OCI-LY7 (cell line): ENCODE data around the gene LRTM1. TPM values are rescaled to one million over a fixed set of nuclear protein-coding genes. Genes with fewer than 3 reads are reported as not detected.

Experiments used
- BruUV-seq: library from RNA; stranded (reverse); fragments of 400-500 nt; replicated peaks from 2 replicates; lab custom pipeline; 2021; lab: Mats Ljungman, UMichigan
- CTCF ChIA-PET: fragments of 300-600 bp; sonication (Branson Sonifier 250); formaldehyde crosslinking; loops from one replicate; lab custom pipeline; 2022; ENCODE audit warnings: antibody characterized with exemption; ENCODE audit not compliant: unreplicated experiment; lab: Charles Lee
- POLR2A ChIA-PET: fragments of 300-600 bp; sonication (Branson Sonifier 250); formaldehyde crosslinking; loops from one replicate; lab custom pipeline; 2022; ENCODE audit warnings: antibody characterized with exemption; lab: Charles Lee
- DNase-seq: peaks from one replicate; pipeline ENCODE4 v3.0.0-alpha.2; 2015; ENCODE audit warnings: low spot score
- H2AFZ ChIP-seq: fragments of 200-600 bp; sonication (generic), shearing (Covaris generic); 2 replicates; pipeline ENCODE4 v1.6.1; 2014; ENCODE audit warnings: mild to moderate bottlenecking, antibody characterized with exemption, low read length, moderate library complexity
- H3K27ac ChIP-seq: fragments of 200-600 bp; sonication (generic); 2 replicates; pipeline ENCODE4 v1.5.1; 2014; ENCODE audit warnings: mixed run types, low read depth, mild to moderate bottlenecking, moderate library complexity, low read length, inconsistent platforms; ENCODE audit not compliant: poor library complexity, severe bottlenecking
- H3K36me3 ChIP-seq: fragments of 200-600 bp; sonication (generic); 2 replicates; pipeline ENCODE4 v1.6.1; 2014; ENCODE audit warnings: mild to moderate bottlenecking, antibody characterized with exemption, low read length, moderate library complexity, mixed read lengths; ENCODE audit not compliant: insufficient read depth
- H3K4me1 ChIP-seq: fragments of 200-600 bp; sonication (generic); 2 replicates; pipeline ENCODE4 v1.5.1; 2014; ENCODE audit warnings: mild to moderate bottlenecking, low read length; ENCODE audit not compliant: insufficient read depth, poor library complexity, severe bottlenecking
- H3K4me2 ChIP-seq: fragments of 200-600 bp; sonication (generic); 2 replicates; pipeline ENCODE4 v1.6.1; 2014; ENCODE audit warnings: mild to moderate bottlenecking, low read length
- H3K4me3 ChIP-seq: fragments of 200-600 bp; sonication (generic); 2 replicates; pipeline ENCODE4 v1.5.1; 2014; ENCODE audit warnings: mild to moderate bottlenecking, low read depth, low read length; ENCODE audit not compliant: poor library complexity, severe bottlenecking
- H3K79me2 ChIP-seq: fragments of 200-600 bp; sonication (generic); 2 replicates; pipeline ENCODE4 v1.6.1; 2016; ENCODE audit warnings: low read depth, mild to moderate bottlenecking, low read length, moderate library complexity, mixed read lengths; ENCODE audit not compliant: insufficient read depth
- H3K9me2 ChIP-seq: fragments of 200-600 bp; sonication (generic); 2 replicates; pipeline ENCODE4 v1.6.1; 2016; ENCODE audit warnings: mild to moderate bottlenecking, low read length, mixed read lengths; ENCODE audit not compliant: insufficient read depth
- H3K9me3 ChIP-seq: fragments of 200-600 bp; sonication (generic); 2 replicates; pipeline ENCODE4 v1.6.1; 2014; ENCODE audit warnings: mild to moderate bottlenecking, mixed run types, low read length, mixed read lengths
- H4K20me1 ChIP-seq: fragments of 200-600 bp; sonication (generic); 2 replicates; pipeline ENCODE4 v1.6.1; 2014; ENCODE audit warnings: mild to moderate bottlenecking, antibody characterized with exemption, low read length, moderate library complexity, mixed read lengths; ENCODE audit not compliant: insufficient read depth
- CTCF ChIP-seq: fragments of 200-600 bp; sonication (generic); conservative IDR thresholded peaks from 2 replicates; pipeline ENCODE4 v1.5.1; 2014; ENCODE audit warnings: mild to moderate bottlenecking, antibody characterized with exemption, low read length, moderate library complexity, mixed read lengths
- EZH2phosphoT487 ChIP-seq: fragments of 200-600 bp; sonication (generic); IDR thresholded peaks from 2 replicates; pipeline ENCODE4 v1.6.1; 2018; ENCODE audit warnings: low read depth, borderline replicate concordance, mild to moderate bottlenecking, mixed run types, antibody characterized with exemption, low read length, moderate library complexity, mixed read lengths
- intact Hi-C: fragments of 100-400 bp; cut with micrococcal nuclease; formaldehyde crosslinking; loops from one replicate; pipeline ENCODE4 v1.10.0; 2022; ENCODE audit not compliant: unreplicated experiment
- total RNA-seq, 2 experiments: library from RNA; depleted of rRNA in 1 of 2; stranded (reverse); fragments of >200 nt in 1 of 2; shearing (Covaris generic) in 1 of 2; gene quantifications; 2 replicates each; pipeline ENCODE4 v1.2.3, GENCODE V29; 2014 to 2022

LRTM1 gene
- total RNA-seq, 2 experiments from 2014 or later, result not detected

DNA sequence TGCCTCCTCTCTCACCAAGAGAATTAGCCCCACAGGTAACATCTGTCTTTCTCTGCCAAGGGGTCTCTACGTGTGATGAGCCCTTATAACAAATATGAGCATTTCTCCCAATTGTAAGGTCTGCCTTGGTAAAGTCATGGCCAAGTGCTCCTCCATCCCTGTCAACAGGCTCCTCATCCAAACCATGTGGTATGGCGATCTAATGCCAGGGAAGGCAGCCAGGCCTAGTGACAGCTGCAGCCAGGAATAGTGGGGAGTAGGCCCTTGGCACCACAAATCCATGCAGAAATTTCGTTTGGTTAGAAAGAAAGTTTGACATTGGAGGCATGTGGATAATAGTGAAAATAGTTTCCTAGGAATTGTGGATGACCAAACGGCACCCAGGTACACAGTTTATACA is 4.7 kb upstream of the LRTM1 start:
- TF ChIP-seq EZH2phosphoT487 (no peak), CTCF (no peak)
- no peak overlapping the region for H3K4me2 ChIP-seq
- no peaks in the 10 kb centered on the region for H3K79me2 ChIP-seq
- DNase-seq, result no peak
- ChIA-PET CTCF (no interaction called here), POLR2A (interaction anchor here (0.7 kb wide), 1 partner anchor 14 kb away, joined by 5 read pairs; no protein-coding TSS in a partner anchor)
- H3K36me3 ChIP-seq, result no peaks in the 10 kb centered on the region
- no peaks in the 10 kb centered on the region for H3K4me1 ChIP-seq
- H3K9me2 ChIP-seq, result no peaks in the 10 kb centered on the region
- no peak overlapping the region for H3K4me3 ChIP-seq
- H3K9me3 ChIP-seq, result no peaks in the 10 kb centered on the region
- H3K27ac ChIP-seq, result no peak overlapping the region
- intact Hi-C loops, result no loop called here
- H2AFZ ChIP-seq, result no peak overlapping the region
- no TSS peak for BruUV-seq
- H4K20me1 ChIP-seq, result no peaks in the 10 kb centered on the region

GRCh38 chr3:54931182-54931581 is 3.3 kb upstream of the LRTM1 start:
- Histone ChIP-seq H3K4me3 (no peak overlapping the region), H3K4me2 (no peak overlapping the region)

More at GRCh38 chr3:54931182-54931581, 3.3 kb upstream of the LRTM1 start:
- Histone ChIP-seq H3K79me2 (no peaks in the 10 kb centered on the region), H3K36me3 (no peaks in the 10 kb centered on the region), H3K4me1 (no peaks in the 10 kb centered on the region), H2AFZ (no peak overlapping the region), H3K9me3 (no peaks in the 10 kb centered on the region), H3K9me2 (no peaks in the 10 kb centered on the region), H4K20me1 (no peaks in the 10 kb centered on the region), H3K27ac (no peak overlapping the region)
- CTCF ChIA-PET, result no interaction called here
- intact Hi-C loops, result no loop called here
- TF ChIP-seq EZH2phosphoT487 (no peak), CTCF (no peak)
- POLR2A ChIA-PET, result no interaction called here
- no peak for DNase-seq
- BruUV-seq, result no TSS peak
